Muscle layer of duodenum (tissue), 2 donors: ENCODE measurements around the gene UBE2S.
"Not testable (repeated sequence)": the region's sequence is repeated elsewhere in the genome, so short reads cannot be mapped to it uniquely, and the experiment has no call there.

Experiments
- H3K27ac ChIP-seq: one replicate; pipeline ENCODE4 v1.7.0; 2013; ENCODE audit warnings: mild to moderate bottlenecking, low read length
- H3K27me3 ChIP-seq: one replicate; pipeline ENCODE4 v1.7.0; 2013; ENCODE audit warnings: low read depth, mild to moderate bottlenecking, control low read depth, low read length
- H3K36me3 ChIP-seq, 2 donors: one replicate each; pipeline ENCODE4 v1.7.0; 2013; ENCODE audit warnings: low read length in 2 of 2, control low read depth in 1 of 2, mild to moderate bottlenecking in 1 of 2; ENCODE audit not compliant: insufficient read depth in 2 of 2, control insufficient read depth in 1 of 2
- H3K4me1 ChIP-seq, 2 donors: one replicate each; pipeline ENCODE4 v1.7.0; 2013; ENCODE audit warnings: low read length in 2 of 2, mild to moderate bottlenecking in 2 of 2, control low read depth in 1 of 2, moderate library complexity in 1 of 2; ENCODE audit not compliant: insufficient read depth in 2 of 2, control insufficient read depth in 1 of 2
- H3K4me3 ChIP-seq, 2 donors: one replicate each; pipeline ENCODE4 v1.7.0; 2013; ENCODE audit warnings: low read length in 2 of 2, low read depth in 1 of 2, mild to moderate bottlenecking in 1 of 2
- H3K9me3 ChIP-seq, 2 donors: one replicate each; pipeline ENCODE4 v1.7.0; 2013; ENCODE audit warnings: low read length in 2 of 2, control low read depth in 1 of 2, mild to moderate bottlenecking in 1 of 2; ENCODE audit not compliant: control insufficient read depth in 1 of 2
- donor health status: healthy.

The UBE2S gene

DNA sequence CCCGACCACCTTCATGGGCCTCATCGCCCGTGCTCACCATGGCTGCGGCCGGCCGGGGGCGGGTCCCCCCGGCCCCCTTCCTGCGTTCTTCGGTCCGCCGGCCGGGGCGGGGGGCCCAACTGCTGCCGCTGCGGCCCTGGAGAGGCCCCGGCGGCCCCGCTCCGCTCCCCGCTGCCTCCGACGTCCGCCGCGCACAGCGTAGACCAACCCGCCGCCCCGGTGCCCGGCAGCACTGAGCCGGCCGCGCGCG lies at the start of gene UBE2S:
UBE2S (minus strand) TSS at position 239 of the 250 bp plus-strand sequence; CDS start at position 40, 199 bp downstream.
- Histone ChIP-seq H3K36me3 (peaks cover 14 to 24% of the 10 kb centered on the region in 2 donors), H3K27ac (peak within 1 kb of the TSS; percentile 90), H3K4me1 (peaks cover 14 to 15% of the 10 kb centered on the region in 2 donors), H3K4me3 (peak within 1 kb of the TSS; percentile 71 to 75)
- H3K27me3 ChIP-seq, H3K9me3 ChIP-seq: not testable (repeated sequence)

DNA sequence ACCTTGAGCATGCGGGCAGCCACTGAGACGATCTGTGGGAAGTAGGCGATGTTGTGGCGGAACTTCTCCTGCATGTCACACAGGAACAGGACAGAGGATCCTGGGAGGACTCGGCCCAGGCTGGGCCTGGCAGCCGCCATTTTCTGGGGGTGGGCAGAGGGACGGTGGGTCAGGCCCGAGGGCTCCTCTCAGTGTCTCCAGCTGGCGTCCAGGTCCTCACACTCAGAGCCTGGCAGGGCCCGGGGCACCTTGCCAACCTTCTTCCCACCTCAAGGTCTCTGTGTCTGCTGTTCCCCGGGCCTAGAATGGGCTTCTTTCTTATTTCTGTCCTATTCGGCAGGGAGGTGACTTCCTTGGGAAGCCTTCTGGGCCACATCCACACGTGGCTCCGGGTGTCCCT lies 48.8 kb upstream of the UBE2S start:
- Histone ChIP-seq H3K27ac (no peak overlapping the region), H3K27me3 (peaks cover 6% of the 10 kb centered on the region), H3K4me1 (peaks cover 5 to 29% of the 10 kb centered on the region in 2 donors), H3K36me3 (peaks cover 0 to 22% of the 10 kb centered on the region in 2 donors), H3K9me3 (no peaks in the 10 kb centered on the region), H3K4me3 (no peak overlapping the region)

GRCh38 chr19:55455576-55456235 lies 48.1 kb upstream of the UBE2S start:
- peaks cover 8% of the 10 kb centered on the region for H3K27me3 ChIP-seq
- peaks cover 5 to 27% of the 10 kb centered on the region in 2 donors for H3K4me1 ChIP-seq
- H3K36me3 ChIP-seq = peaks cover 0 to 22% of the 10 kb centered on the region in 2 donors
- H3K9me3 ChIP-seq = no peaks in the 10 kb centered on the region
- no peak overlapping the region for H3K27ac ChIP-seq
- no peak overlapping the region for H3K4me3 ChIP-seq

- no peak overlapping the region for H3K4me3 ChIP-seq
- peaks cover 0 to 18% of the 10 kb centered on the region in 2 donors for H3K4me1 ChIP-seq
- H3K9me3 ChIP-seq = no peaks in the 10 kb centered on the region
- peaks cover 14% of the 10 kb centered on the region for H3K27me3 ChIP-seq
- no peak overlapping the region for H3K27ac ChIP-seq
- peaks cover 0 to 22% of the 10 kb centered on the region in 2 donors for H3K36me3 ChIP-seq
Measured at GRCh38 chr19:55454787-55455243, 47.2 kb upstream of the UBE2S start.

DNA sequence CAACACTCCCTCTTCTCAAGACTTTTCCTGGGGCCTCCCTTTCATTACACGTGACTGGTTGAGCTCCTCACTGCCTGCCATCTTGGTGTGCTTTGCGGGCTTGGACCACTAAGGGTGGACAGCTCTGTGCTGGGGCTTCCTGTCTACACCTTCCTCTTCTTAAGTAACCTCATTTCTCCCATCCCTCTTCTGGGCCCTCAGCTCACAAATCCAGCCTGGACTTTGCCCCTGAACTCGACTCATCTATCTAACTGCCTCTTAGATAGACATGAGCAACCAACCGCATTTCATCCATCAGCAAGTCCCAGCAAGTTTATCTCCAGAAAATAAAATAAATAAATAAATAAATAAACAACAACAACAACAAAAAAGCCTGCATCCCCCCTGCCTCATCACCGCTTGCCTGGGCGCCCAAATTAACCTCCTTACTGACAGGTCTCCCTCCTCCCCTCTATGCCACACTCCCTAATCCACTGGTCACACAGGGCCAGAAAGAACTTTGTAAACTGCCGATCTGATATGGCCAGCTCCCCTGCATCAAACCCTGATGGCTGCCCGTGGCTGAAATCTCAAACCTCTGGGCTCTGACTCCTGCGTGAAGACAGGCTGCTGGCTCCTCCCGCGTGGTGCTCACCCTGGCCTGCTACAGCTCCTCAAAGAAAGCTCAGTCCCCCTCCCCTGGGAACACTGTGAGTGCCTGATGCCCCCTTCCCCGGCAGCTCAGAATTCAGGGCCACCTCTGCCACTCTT lies 46.1 kb upstream of the UBE2S start:
- Histone ChIP-seq H3K9me3 (no peaks in the 10 kb centered on the region), H3K36me3 (peaks cover 0 to 22% of the 10 kb centered on the region in 2 donors), H3K27ac (no peak overlapping the region), H3K4me1 (peaks cover 0 to 13% of the 10 kb centered on the region in 2 donors), H3K27me3 (peaks cover 24% of the 10 kb centered on the region), H3K4me3 (no peak overlapping the region)

GRCh38 chr19:55452749-55453346 lies 45.3 kb upstream of the UBE2S start:
- Histone ChIP-seq H3K4me1 (peaks cover 0 to 13% of the 10 kb centered on the region in 2 donors), H3K27me3 (peaks cover 24% of the 10 kb centered on the region), H3K9me3 (no peaks in the 10 kb centered on the region), H3K36me3 (peaks cover 0 to 22% of the 10 kb centered on the region in 2 donors), H3K27ac (no peak overlapping the region), H3K4me3 (no peak overlapping the region)

- H3K36me3 ChIP-seq = peaks cover 0 to 22% of the 10 kb centered on the region in 2 donors
- peaks cover 26% of the 10 kb centered on the region for H3K27me3 ChIP-seq
- H3K27ac ChIP-seq = no peak overlapping the region
- peak overlapping the region in 1 of 2 donors; percentile 35 for H3K4me3 ChIP-seq
- H3K9me3 ChIP-seq = no peaks in the 10 kb centered on the region
- peaks cover 0 to 13% of the 10 kb centered on the region in 2 donors for H3K4me1 ChIP-seq
Measured at GRCh38 chr19:55451965-55452748, 44.6 kb upstream of the UBE2S start.

GRCh38 chr19:55451163-55451964 lies 43.8 kb upstream of the UBE2S start:
- H3K9me3 ChIP-seq = no peaks in the 10 kb centered on the region
- peak overlapping the region in 1 of 2 donors; percentile 35 for H3K4me3 ChIP-seq
- peaks cover 27% of the 10 kb centered on the region for H3K27me3 ChIP-seq
- H3K27ac ChIP-seq = no peak overlapping the region
- H3K36me3 ChIP-seq = peaks cover 0 to 20% of the 10 kb centered on the region in 2 donors
- peaks cover 0 to 13% of the 10 kb centered on the region in 2 donors for H3K4me1 ChIP-seq

- no peak overlapping the region for H3K4me3 ChIP-seq
- no peaks in the 10 kb centered on the region for H3K9me3 ChIP-seq
- H3K27me3 ChIP-seq = peaks cover 36% of the 10 kb centered on the region
- peaks cover 0 to 13% of the 10 kb centered on the region in 2 donors for H3K4me1 ChIP-seq
- H3K27ac ChIP-seq = no peak overlapping the region
- H3K36me3 ChIP-seq = peaks cover 0 to 7% of the 10 kb centered on the region in 2 donors
Measured at GRCh38 chr19:55449469-55449868, 41.9 kb upstream of the UBE2S start.

DNA sequence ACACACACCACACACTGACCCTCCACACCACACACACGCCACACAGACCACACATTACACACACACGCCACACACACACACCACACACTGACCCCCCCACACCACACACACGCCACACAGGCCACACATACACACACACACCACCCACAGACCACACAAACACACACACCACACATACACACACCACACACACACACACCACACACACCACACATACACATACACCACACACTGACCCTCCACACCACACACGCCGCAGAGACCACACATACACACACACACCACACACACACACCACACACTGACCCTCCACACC lies 40.5 kb upstream of the UBE2S start:
- not testable (repeated sequence) for H3K9me3 ChIP-seq, H3K27ac ChIP-seq, H3K4me3 ChIP-seq, H3K36me3 ChIP-seq
- peaks cover 0 to 13% of the 10 kb centered on the region in 2 donors for H3K4me1 ChIP-seq
- H3K27me3 ChIP-seq = peaks cover 47% of the 10 kb centered on the region
